ENCODE measurements around the gene GPC5. TPM values are rescaled to one million over a fixed set of nuclear protein-coding genes. Genes with fewer than 3 reads are reported as not detected.

GPC5 gene
- total RNA-seq, 1 experiment from 2014 or later: 0.26 TPM

GRCh38 chr13:91771229-91771628, 372.8 kb downstream of the GPC5 start:
- Histone ChIP-seq H3K9me3 (ENCODE audit: control insufficient read depth, insufficient read depth, low read depth, low read length) (no peaks in the 10 kb centered on the region), H3K36me3 (ENCODE audit: control insufficient read depth, insufficient read depth, low read length) (no peaks in the 10 kb centered on the region), H3K4me3 (ENCODE audit: low read depth in 2 of 2, low read length in 2 of 2) (no peak overlapping the region), H3K4me1 (ENCODE audit: control insufficient read depth, insufficient read depth, low read length) (no peaks in the 10 kb centered on the region), H3K27me3 (ENCODE audit: control insufficient read depth, insufficient read depth, low read length) (no peaks in the 10 kb centered on the region), H3K27ac (ENCODE audit: low read length) (no peak overlapping the region)
- in situ Hi-C loops (cut with HindIII; ENCODE audit: low pct_unique_long_range_greater_than_20kb, low sequenced_read_pairs): no loop called here
- TF ChIP-seq REST (IDR thresholded peaks at IDR 0.05; ENCODE audit: insufficient read depth in 1 of 2, low read depth in 2 of 2, low read length in 1 of 2) (no peak), POLR2AphosphoS5 (IDR thresholded peaks at IDR 0.05; ENCODE audit: low read depth, low read length) (no peak), SIN3A (IDR thresholded peaks at IDR 0.05; ENCODE audit: borderline replicate concordance, insufficient read depth, low read depth, low read length) (no peak), TCF7L2 (IDR thresholded peaks at IDR 0.05; ENCODE audit: low read depth, low read length) (no peak), CTCF (IDR thresholded peaks at IDR 0.05) (no peak)
- ChIA-PET POLR2A (no interaction called here), CTCF (no interaction called here)
- intact Hi-C loops (cut with micrococcal nuclease; ENCODE audit: unreplicated experiment): no loop called here
- DNase-seq (ENCODE audit: low read depth, low spot score): no peak
- no TSS peak for BruUV-seq (replicated peaks)
- ATAC-seq: no peak

- in situ Hi-C loops (cut with HindIII; ENCODE audit: low pct_unique_long_range_greater_than_20kb, low sequenced_read_pairs): no loop called here
- intact Hi-C loops (cut with micrococcal nuclease; ENCODE audit: unreplicated experiment): no loop called here
Measured at GRCh38 chr13:91773591-91774227, 375.3 kb downstream of the GPC5 start.

More at GRCh38 chr13:91773591-91774227, 375.3 kb downstream of the GPC5 start:
- no peaks in the 10 kb centered on the region for H3K36me3 ChIP-seq (ENCODE audit: control insufficient read depth, insufficient read depth, low read length)
- TF ChIP-seq POLR2AphosphoS5 (IDR thresholded peaks at IDR 0.05; ENCODE audit: low read depth, low read length) (no peak), SIN3A (IDR thresholded peaks at IDR 0.05; ENCODE audit: borderline replicate concordance, insufficient read depth, low read depth, low read length) (no peak), REST (IDR thresholded peaks at IDR 0.05; ENCODE audit: insufficient read depth in 1 of 2, low read depth in 2 of 2, low read length in 1 of 2) (no peak), TCF7L2 (IDR thresholded peaks at IDR 0.05; ENCODE audit: low read depth, low read length) (no peak), CTCF (IDR thresholded peaks at IDR 0.05) (no peak)
- no TSS peak for BruUV-seq (replicated peaks)
- H3K4me1 ChIP-seq (ENCODE audit: control insufficient read depth, insufficient read depth, low read length): no peaks in the 10 kb centered on the region
- ATAC-seq (no peak), DNase-seq (ENCODE audit: low read depth, low spot score) (no peak)
- H3K4me3 ChIP-seq (ENCODE audit: low read depth in 2 of 2, low read length in 2 of 2): no peak overlapping the region
- H3K9me3 ChIP-seq (ENCODE audit: control insufficient read depth, insufficient read depth, low read depth, low read length): no peaks in the 10 kb centered on the region
- ChIA-PET POLR2A (no interaction called here), CTCF (no interaction called here)
- no peak overlapping the region for H3K27ac ChIP-seq (ENCODE audit: low read length)
- H3K27me3 ChIP-seq (ENCODE audit: control insufficient read depth, insufficient read depth, low read length): no peaks in the 10 kb centered on the region
